ENCODE measurements around the gene GALNT9.

DNA sequence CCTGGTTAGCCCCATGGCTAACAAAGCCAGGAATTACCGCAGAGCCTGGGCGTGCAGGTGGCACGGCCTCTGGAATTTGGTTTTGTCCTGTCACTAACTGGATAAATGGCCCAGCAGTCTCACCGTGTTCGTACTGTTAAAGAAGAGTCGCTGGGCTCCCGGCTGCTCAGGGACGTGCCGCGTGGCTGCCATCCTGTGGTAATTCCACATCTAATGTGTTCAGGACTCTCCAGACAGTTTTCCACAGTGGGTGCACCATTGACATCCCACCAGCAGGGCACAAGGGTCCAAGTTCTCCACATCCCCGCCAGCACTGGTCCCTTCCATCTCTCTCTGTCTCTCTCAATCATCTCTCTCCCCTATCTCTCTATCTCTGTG, 165.5 kb downstream of the GALNT9 start:
- TF ChIP-seq POLR2A (IDR thresholded peaks at IDR 0.05): no peak
- TF ChIP-seq, protein P1, sequence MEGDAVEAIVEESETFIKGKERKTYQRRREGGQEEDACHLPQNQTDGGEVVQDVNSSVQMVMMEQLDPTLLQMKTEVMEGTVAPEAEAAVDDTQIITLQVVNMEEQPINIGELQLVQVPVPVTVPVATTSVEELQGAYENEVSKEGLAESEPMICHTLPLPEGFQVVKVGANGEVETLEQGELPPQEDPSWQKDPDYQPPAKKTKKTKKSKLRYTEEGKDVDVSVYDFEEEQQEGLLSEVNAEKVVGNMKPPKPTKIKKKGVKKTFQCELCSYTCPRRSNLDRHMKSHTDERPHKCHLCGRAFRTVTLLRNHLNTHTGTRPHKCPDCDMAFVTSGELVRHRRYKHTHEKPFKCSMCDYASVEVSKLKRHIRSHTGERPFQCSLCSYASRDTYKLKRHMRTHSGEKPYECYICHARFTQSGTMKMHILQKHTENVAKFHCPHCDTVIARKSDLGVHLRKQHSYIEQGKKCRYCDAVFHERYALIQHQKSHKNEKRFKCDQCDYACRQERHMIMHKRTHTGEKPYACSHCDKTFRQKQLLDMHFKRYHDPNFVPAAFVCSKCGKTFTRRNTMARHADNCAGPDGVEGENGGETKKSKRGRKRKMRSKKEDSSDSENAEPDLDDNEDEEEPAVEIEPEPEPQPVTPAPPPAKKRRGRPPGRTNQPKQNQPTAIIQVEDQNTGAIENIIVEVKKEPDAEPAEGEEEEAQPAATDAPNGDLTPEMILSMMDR (IDR thresholded peaks at IDR 0.05): no peak

Measured in tibial nerve (tissue), 3 donors.